NB4 (cell line): ENCODE results near the gene AGTR2.

Experiments
- POLR2A ChIP-seq: IDR thresholded peaks from 2 replicates; pipeline ENCODE4 v1.6.1; 2011; ENCODE audit warnings: mild to moderate bottlenecking; ENCODE audit not compliant: insufficient read length; ENCODE audit errors: extremely low read depth
- TF ChIP-seq, protein P1 (sequence below): IDR thresholded peaks from one replicate; pipeline ENCODE4 v1.5.1; 2012; ENCODE audit warnings: low read depth, low read length
- TF ChIP-seq, protein P2 (sequence below): IDR thresholded peaks from 2 replicates; pipeline ENCODE4 v1.6.1; 2011; ENCODE audit warnings: low read depth, low read length

DNA sequence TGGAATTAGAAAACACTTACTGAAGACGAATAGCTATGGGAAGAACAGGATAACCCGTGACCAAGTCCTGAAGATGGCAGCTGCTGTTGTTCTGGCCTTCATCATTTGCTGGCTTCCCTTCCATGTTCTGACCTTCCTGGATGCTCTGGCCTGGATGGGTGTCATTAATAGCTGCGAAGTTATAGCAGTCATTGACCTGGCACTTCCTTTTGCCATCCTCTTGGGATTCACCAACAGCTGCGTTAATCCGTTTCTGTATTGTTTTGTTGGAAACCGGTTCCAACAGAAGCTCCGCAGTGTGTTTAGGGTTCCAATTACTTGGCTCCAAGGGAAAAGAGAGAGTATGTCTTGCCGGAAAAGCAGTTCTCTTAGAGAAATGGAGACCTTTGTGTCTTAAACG lies 2.4 kb downstream of the AGTR2 start:
- TF ChIP-seq, protein P1, sequence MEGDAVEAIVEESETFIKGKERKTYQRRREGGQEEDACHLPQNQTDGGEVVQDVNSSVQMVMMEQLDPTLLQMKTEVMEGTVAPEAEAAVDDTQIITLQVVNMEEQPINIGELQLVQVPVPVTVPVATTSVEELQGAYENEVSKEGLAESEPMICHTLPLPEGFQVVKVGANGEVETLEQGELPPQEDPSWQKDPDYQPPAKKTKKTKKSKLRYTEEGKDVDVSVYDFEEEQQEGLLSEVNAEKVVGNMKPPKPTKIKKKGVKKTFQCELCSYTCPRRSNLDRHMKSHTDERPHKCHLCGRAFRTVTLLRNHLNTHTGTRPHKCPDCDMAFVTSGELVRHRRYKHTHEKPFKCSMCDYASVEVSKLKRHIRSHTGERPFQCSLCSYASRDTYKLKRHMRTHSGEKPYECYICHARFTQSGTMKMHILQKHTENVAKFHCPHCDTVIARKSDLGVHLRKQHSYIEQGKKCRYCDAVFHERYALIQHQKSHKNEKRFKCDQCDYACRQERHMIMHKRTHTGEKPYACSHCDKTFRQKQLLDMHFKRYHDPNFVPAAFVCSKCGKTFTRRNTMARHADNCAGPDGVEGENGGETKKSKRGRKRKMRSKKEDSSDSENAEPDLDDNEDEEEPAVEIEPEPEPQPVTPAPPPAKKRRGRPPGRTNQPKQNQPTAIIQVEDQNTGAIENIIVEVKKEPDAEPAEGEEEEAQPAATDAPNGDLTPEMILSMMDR, result no peak
- TF ChIP-seq POLR2A, result no peak
- TF ChIP-seq, protein P2, sequence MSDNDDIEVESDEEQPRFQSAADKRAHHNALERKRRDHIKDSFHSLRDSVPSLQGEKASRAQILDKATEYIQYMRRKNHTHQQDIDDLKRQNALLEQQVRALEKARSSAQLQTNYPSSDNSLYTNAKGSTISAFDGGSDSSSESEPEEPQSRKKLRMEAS, result no peak
